HCT116 (cell line): Measurements from ENCODE around the gene ERC1.

ENCODE experiments used
- ATF3 ChIP-seq: IDR thresholded peaks from 2 replicates; pipeline ENCODE4 v1.6.1; 2012
- CTCF ChIP-seq, 3 experiments: fragments of 200-600 bp in 1 of 3; sonication (generic) in 1 of 3; IDR thresholded peaks in 2 of 3; conservative IDR thresholded peaks in 1 of 3; 2 replicates each; pipeline ENCODE4 v1.5.1; 2012 to 2017; ENCODE audit warnings: low read depth in 2 of 3, low read length in 2 of 3, antibody characterized with exemption in 1 of 3, borderline replicate concordance in 1 of 3, control low read depth in 1 of 3, mild to moderate bottlenecking in 1 of 3, mixed read lengths in 1 of 3, mixed run types in 1 of 3, moderate library complexity in 1 of 3; ENCODE audit not compliant: insufficient read depth in 1 of 3
- EZH2 ChIP-seq: fragments of 200-600 bp; sonication (generic); IDR thresholded peaks from 2 replicates; pipeline ENCODE4 v1.6.1; 2017; ENCODE audit warnings: antibody characterized with exemption, mixed run types
- EZH2phosphoT487 ChIP-seq: fragments of 200-600 bp; IDR thresholded peaks from 2 replicates; pipeline ENCODE4 v1.6.1; 2018; ENCODE audit warnings: antibody characterized with exemption, borderline replicate concordance
- JUND ChIP-seq: IDR thresholded peaks from 2 replicates; pipeline ENCODE4 v1.6.1; 2012
- POLR2A ChIP-seq: IDR thresholded peaks from 2 replicates; pipeline ENCODE4 v1.7.0; 2011; ENCODE audit warnings: borderline replicate concordance; ENCODE audit not compliant: insufficient read depth, insufficient read length; ENCODE audit errors: extremely low read depth
- POLR2AphosphoS5 ChIP-seq: IDR thresholded peaks from 2 replicates; pipeline ENCODE4 v1.6.1; 2011; ENCODE audit warnings: mild to moderate bottlenecking, low read depth, low read length, moderate library complexity
- RAD21 ChIP-seq: IDR thresholded peaks from 2 replicates; pipeline ENCODE4 v1.6.1; 2012; ENCODE audit warnings: low read depth, mild to moderate bottlenecking
- REST ChIP-seq: IDR thresholded peaks from 2 replicates; pipeline ENCODE4 v1.6.1; 2012; ENCODE audit warnings: low read depth
- YY1 ChIP-seq: IDR thresholded peaks from 2 replicates; pipeline ENCODE4 v1.6.1; 2011; ENCODE audit warnings: low read length, low read depth, moderate library complexity, mild to moderate bottlenecking; ENCODE audit not compliant: insufficient replicate concordance; ENCODE audit errors: extremely low read depth
- ZNF274 ChIP-seq: fragments of 200-500 bp; sonication (Bioruptor generic); IDR thresholded peaks from 2 replicates; pipeline ENCODE4 v1.6.1; 2014; ENCODE audit warnings: mild to moderate bottlenecking, low read depth, low read length, inconsistent platforms

- no peak for TF ChIP-seq POLR2A
- TF ChIP-seq CTCF (IDR thresholded peaks at IDR 0.05 in 2 of 3, conservative IDR thresholded peaks at IDR 0.05 in 1 of 3; ENCODE audit: borderline replicate concordance in 1 of 3, insufficient read depth in 1 of 3, low read depth in 2 of 3, low read length in 2 of 3), result no peak
- no peak for TF ChIP-seq POLR2AphosphoS5
- no peak for TF ChIP-seq ATF3
- no peak for TF ChIP-seq ZNF274
- no peak for TF ChIP-seq EZH2phosphoT487
- no peak for TF ChIP-seq EZH2
- no peak for TF ChIP-seq YY1
- TF ChIP-seq REST, result no peak
- no peak for TF ChIP-seq JUND
- TF ChIP-seq RAD21, result no peak
Observed at GRCh38 chr12:1443421-1444141, 452.6 kb downstream of the ERC1 start.
